ENCODE data around the gene PXMP4. TPM values are rescaled to one million over a fixed set of nuclear protein-coding genes. Genes with fewer than 3 reads are reported as not detected.

Gene PXMP4
- total RNA-seq, 1 experiment from 2014 or later: 12.0 TPM

DNA sequence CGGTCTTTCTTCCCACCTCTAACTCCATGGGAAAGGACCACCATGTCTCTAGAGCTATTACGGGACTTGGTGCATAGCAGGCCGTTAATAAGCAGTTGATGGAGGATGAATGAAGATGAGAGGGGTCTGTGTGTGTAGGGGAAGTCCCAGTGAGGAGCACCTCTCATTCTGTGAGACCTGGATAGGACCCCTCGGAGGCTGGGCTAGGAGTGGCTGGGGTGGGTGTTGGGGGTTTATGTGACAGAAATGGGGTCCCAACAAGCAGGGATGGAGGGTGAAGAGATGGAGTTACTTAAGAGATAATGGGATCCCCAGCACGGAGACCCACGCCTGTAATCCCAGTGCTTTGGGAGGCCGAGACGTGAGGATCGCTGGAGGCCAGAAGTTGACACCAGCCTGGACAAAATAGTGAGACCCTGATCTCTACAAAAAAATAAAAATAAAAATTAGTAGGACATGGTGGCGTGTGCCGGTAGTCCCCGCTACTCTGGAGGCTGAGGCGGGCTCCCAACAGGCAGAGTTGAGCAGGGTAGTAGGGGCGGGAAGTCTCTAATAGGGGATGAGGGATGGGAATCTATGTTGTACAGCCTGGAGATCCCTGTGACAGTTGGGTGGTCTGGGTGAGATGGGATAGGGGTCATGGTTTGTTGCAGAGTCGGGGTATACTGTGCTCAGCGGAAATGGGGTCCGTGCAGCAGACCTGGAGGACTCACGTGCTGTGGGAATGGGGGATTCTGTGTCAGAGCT is 11.0 kb upstream of the PXMP4 start:
- no TSS peak for BruUV-seq (replicated peaks)
- Histone ChIP-seq H3K9me3 (ENCODE audit: control insufficient read depth, insufficient read depth, low read depth, low read length) (no peaks in the 10 kb centered on the region), H3K27ac (ENCODE audit: low read length) (peak overlapping the region; percentile 84), H3K27me3 (ENCODE audit: control insufficient read depth, insufficient read depth, low read length) (no peaks in the 10 kb centered on the region), H3K4me3 (ENCODE audit: low read depth in 2 of 2, low read length in 2 of 2) (peak overlapping the region; percentile 55 to 75), H3K36me3 (ENCODE audit: control insufficient read depth, insufficient read depth, low read length) (no peaks in the 10 kb centered on the region), H3K4me1 (ENCODE audit: control insufficient read depth, insufficient read depth, low read length) (peaks cover 13% of the 10 kb centered on the region)
- in situ Hi-C loops (cut with HindIII; ENCODE audit: low pct_unique_long_range_greater_than_20kb, low sequenced_read_pairs) (no loop called here), intact Hi-C loops (cut with micrococcal nuclease; ENCODE audit: unreplicated experiment) (no loop called here)
- no peak for TF ChIP-seq POLR2AphosphoS5 (IDR thresholded peaks at IDR 0.05; ENCODE audit: low read depth, low read length)
- no peak for TF ChIP-seq TCF7L2 (IDR thresholded peaks at IDR 0.05; ENCODE audit: low read depth, low read length)
- TF ChIP-seq, protein P1, sequence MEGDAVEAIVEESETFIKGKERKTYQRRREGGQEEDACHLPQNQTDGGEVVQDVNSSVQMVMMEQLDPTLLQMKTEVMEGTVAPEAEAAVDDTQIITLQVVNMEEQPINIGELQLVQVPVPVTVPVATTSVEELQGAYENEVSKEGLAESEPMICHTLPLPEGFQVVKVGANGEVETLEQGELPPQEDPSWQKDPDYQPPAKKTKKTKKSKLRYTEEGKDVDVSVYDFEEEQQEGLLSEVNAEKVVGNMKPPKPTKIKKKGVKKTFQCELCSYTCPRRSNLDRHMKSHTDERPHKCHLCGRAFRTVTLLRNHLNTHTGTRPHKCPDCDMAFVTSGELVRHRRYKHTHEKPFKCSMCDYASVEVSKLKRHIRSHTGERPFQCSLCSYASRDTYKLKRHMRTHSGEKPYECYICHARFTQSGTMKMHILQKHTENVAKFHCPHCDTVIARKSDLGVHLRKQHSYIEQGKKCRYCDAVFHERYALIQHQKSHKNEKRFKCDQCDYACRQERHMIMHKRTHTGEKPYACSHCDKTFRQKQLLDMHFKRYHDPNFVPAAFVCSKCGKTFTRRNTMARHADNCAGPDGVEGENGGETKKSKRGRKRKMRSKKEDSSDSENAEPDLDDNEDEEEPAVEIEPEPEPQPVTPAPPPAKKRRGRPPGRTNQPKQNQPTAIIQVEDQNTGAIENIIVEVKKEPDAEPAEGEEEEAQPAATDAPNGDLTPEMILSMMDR (IDR thresholded peaks at IDR 0.05): no peak
- TF ChIP-seq SIN3A (IDR thresholded peaks at IDR 0.05; ENCODE audit: borderline replicate concordance, insufficient read depth, low read depth, low read length): no peak
- TF ChIP-seq, protein P2, sequence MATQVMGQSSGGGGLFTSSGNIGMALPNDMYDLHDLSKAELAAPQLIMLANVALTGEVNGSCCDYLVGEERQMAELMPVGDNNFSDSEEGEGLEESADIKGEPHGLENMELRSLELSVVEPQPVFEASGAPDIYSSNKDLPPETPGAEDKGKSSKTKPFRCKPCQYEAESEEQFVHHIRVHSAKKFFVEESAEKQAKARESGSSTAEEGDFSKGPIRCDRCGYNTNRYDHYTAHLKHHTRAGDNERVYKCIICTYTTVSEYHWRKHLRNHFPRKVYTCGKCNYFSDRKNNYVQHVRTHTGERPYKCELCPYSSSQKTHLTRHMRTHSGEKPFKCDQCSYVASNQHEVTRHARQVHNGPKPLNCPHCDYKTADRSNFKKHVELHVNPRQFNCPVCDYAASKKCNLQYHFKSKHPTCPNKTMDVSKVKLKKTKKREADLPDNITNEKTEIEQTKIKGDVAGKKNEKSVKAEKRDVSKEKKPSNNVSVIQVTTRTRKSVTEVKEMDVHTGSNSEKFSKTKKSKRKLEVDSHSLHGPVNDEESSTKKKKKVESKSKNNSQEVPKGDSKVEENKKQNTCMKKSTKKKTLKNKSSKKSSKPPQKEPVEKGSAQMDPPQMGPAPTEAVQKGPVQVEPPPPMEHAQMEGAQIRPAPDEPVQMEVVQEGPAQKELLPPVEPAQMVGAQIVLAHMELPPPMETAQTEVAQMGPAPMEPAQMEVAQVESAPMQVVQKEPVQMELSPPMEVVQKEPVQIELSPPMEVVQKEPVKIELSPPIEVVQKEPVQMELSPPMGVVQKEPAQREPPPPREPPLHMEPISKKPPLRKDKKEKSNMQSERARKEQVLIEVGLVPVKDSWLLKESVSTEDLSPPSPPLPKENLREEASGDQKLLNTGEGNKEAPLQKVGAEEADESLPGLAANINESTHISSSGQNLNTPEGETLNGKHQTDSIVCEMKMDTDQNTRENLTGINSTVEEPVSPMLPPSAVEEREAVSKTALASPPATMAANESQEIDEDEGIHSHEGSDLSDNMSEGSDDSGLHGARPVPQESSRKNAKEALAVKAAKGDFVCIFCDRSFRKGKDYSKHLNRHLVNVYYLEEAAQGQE (IDR thresholded peaks at IDR 0.05; ENCODE audit: insufficient read depth in 1 of 2, low read depth in 2 of 2, low read length in 1 of 2): no peak
- CTCF ChIA-PET: no interaction called here
- POLR2A ChIA-PET: no interaction called here
- no peak for DNase-seq (ENCODE audit: low read depth, low spot score)
- no peak for ATAC-seq

DNA sequence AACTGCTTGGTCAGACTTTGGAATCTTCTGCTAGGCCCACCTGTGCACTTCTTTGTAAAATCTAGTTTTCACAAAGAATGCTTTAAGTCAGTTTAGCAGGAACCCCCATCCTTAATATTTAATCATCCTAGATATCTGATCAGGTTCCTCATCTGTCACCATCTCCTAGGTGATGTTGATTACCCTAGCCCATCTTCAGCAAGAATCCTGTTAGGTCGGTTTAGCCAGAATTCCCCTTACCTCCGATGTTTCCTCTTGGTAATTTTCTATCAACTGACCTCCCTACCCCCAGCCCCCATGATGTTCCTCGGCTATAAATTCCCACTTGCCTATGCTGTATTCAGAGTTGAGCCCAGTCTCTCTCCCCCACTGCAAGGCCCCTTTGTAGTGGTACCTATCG is 9.0 kb upstream of the PXMP4 start:
- H3K4me1 ChIP-seq (ENCODE audit: control insufficient read depth, insufficient read depth, low read length): peaks cover 8% of the 10 kb centered on the region
- no TSS peak for BruUV-seq (replicated peaks)
- POLR2A ChIA-PET: no interaction called here
- H3K36me3 ChIP-seq (ENCODE audit: control insufficient read depth, insufficient read depth, low read length): no peaks in the 10 kb centered on the region
- DNase-seq (ENCODE audit: low read depth, low spot score) (no peak), ATAC-seq (no peak)
- H3K27me3 ChIP-seq (ENCODE audit: control insufficient read depth, insufficient read depth, low read length): no peaks in the 10 kb centered on the region
- H3K27ac ChIP-seq (ENCODE audit: low read length): no peak overlapping the region
- no peaks in the 10 kb centered on the region for H3K9me3 ChIP-seq (ENCODE audit: control insufficient read depth, insufficient read depth, low read depth, low read length)
- no peak overlapping the region for H3K4me3 ChIP-seq (ENCODE audit: low read depth in 2 of 2, low read length in 2 of 2)
- TF ChIP-seq, protein P2 (IDR thresholded peaks at IDR 0.05; ENCODE audit: insufficient read depth in 1 of 2, low read depth in 2 of 2, low read length in 1 of 2): no peak
- TF ChIP-seq, protein P1 (IDR thresholded peaks at IDR 0.05): no peak
- TF ChIP-seq POLR2AphosphoS5 (IDR thresholded peaks at IDR 0.05; ENCODE audit: low read depth, low read length) (no peak), SIN3A (IDR thresholded peaks at IDR 0.05; ENCODE audit: borderline replicate concordance, insufficient read depth, low read depth, low read length) (no peak), TCF7L2 (IDR thresholded peaks at IDR 0.05; ENCODE audit: low read depth, low read length) (no peak)
- intact Hi-C loops (cut with micrococcal nuclease; ENCODE audit: unreplicated experiment) (no loop called here), in situ Hi-C loops (cut with HindIII; ENCODE audit: low pct_unique_long_range_greater_than_20kb, low sequenced_read_pairs) (no loop called here)
- CTCF ChIA-PET: interaction anchor here (0.7 kb wide), 1 partner anchor 269 kb away, joined by 6 read pairs; no protein-coding TSS in a partner anchor
